CD4-positive, alpha-beta T cell treated with Interleukin-4 for 1 hour (primary cell): Measurements from ENCODE around the gene ZNF189.

Experiments
- DNase-seq, 2 donors: peaks; one replicate each; pipeline ENCODE4 v3.0.0-alpha.2; 2020 to 2022

ZNF189 gene

DNA sequence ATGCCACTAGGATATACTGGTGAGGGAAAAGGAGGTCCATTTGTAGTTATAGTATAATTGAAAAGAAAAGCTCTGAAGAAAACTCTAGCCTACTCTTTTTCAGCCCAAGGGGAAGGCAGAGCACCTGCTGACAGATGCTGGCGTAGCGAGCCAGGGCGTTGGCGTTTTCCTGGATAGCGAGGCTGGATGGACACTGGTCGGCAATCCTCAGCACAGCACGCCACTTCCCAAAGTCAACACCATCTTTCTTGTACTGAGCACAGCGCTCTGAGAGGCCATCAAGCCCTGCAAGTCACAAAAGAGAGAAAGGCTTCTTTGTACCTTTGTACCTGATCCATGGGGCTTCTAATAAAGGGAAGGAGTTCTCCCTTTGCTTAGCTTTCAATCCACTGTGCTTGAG is 28.7 kb downstream of the ZNF189 start:
- DNase-seq = no peak

GRCh38 chr9:101427957-101428655 is 29.5 kb downstream of the ZNF189 start:
- DNase-seq = no peak

DNA sequence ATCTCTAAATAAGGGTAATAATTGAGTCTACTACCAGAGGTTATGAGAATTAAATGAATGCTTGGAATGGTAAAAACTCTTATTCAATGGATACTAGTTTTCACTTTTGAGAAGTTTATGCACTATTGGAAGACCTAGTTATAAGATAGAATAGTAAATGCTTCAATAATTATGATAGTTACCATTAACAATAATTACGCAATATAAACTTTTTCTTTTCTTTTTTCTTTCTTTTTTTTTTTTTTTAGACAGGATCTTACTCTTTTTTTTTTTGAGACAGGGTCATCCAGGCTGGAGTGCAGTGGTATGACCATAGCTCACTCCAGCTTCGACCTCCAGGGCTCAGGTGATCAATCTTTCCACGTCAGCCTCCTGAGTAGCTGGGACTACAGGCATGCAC is 30.3 kb downstream of the ZNF189 start:
- DNase-seq = no peak

GRCh38 chr9:101429736-101430135 is 31.1 kb downstream of the ZNF189 start:
- no peak for DNase-seq

- DNase-seq = no peak
These were observed 33.5 kb downstream of the ZNF189 start for GRCh38 chr9:101432171-101432570.

- no peak for DNase-seq
These were observed 34.1 kb downstream of the ZNF189 start for GRCh38 chr9:101432740-101433139.

DNA sequence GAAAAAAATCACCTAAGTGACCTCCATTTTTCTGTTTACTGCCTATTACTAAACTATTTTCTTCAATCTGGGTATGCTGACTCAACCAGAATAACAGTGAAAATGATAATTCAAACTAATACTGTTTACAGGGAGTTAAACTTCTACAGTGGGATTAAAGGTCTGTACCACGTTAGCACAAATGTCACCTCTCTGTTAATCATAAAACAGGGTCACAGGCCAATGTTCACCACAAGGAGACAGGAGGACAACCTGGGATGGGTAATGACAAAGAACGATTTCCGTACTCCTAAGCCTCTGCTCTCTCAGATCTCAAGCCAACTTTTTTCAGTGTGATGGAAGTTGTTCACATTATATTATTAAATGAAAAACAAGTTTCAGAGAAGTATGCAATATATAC is 34.6 kb downstream of the ZNF189 start:
- no peak for DNase-seq

- no peak for DNase-seq
These were observed 36.3 kb downstream of the ZNF189 start for GRCh38 chr9:101434998-101435397.

DNA sequence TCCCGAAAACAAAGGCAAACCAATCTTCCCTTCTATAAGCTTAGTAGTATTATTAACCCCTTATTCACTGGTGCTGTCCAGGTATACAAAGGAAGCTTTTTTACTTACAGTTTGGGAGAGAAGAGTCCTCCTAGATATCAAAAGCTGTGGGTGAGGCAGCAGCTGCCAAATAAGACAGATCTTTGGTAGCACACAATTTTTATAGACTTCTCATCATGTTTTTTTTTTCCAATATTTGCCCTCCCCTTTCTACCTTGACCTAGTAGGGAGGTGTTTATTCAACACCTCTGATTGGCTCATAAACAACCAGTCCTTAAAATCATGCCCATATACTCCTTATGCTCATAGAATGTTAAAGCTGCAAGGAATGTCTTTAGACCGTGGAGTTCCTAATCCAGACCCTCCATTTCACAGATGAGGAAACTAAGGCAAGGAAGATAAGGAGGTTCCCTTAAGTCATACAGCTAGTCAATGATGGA is 37.0 kb downstream of the ZNF189 start, which contains the start of gene ALDOB:
TSS of gene ALDOB (minus strand) at position 174 of the 479 bp plus-strand sequence. CDS start 4,887 bp downstream, outside the sequence.
- no peak for DNase-seq

DNA sequence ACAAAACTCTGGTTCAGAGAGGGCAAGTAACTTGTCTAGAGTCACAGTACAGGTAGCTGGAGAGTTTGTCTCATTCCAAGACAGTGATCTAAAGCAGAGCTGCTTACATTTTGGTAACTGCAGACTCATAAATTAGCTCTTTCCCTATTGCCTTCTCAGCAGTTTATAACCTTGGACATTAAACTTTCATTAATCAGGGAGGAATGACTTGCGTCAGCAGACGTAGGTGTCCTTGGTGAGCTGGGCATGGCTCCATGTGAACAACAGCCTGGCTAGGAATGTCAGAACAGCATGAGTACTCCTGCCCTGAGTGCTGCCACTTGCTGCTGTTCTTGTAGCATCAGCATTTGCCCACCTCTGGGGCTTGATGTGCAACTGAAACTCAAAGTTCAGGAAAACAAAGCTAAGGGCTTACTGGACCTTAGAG is 39.2 kb downstream of the ZNF189 start:
- no peak for DNase-seq

DNA sequence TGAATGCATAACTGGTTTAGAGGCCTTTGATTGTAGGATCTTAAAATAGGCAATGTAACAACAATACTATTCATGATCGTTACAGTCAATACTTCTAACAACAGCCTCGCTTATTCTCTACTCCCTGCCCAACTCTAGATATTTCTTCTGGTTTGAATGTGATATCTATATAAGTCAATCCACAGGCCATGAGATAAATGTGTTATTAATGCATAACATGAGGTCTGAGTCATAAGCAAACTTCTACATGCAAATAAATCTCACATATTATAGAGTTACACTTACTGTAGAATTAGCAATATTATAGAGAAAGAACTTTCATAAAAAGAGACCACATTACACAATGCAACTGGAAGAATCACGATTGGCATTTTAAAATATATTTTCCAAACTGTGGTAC is 39.9 kb downstream of the ZNF189 start:
- DNase-seq = no peak

- DNase-seq = no peak
These were observed 42.1 kb downstream of the ZNF189 start for GRCh38 chr9:101440714-101441230.

DNA sequence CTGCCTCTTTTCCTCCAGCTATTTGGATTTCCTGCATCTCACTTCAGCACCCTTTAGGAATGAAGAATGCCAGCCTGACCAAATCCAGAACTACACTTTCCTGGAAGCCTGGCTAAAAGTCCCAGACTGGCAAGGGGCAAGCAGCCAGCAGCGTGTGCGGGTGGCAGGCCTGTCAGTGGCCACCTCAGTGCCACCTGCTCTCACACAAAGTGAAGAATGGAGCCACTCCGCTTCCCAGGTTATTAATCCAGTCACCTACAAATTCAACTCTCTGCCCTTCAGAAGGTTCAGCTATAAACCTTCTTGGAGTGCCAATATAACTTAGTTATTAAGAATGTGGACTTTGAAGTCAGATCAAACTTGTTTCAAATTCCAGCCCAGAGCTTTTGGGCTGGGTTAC is 43.7 kb downstream of the ZNF189 start:
- DNase-seq = no peak

DNA sequence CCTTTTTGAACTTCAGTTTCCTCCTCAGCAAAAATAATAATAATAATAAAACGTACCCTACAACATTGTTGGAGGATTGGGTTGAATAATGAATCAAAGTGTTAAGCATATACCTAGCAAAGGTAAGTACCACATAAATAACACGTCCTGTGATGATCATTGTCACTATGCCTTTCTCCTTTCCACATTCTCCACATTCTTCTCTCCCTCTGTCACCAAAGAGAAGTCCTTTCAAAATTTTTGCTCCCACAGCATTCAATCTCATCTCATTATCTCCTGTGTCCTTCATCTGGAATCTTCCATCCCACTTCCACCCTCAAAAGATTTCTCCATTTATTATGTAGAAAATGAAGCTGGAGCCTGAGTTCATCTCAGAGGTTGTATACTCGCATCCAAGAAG is 44.1 kb downstream of the ZNF189 start:
- DNase-seq = no peak

- DNase-seq = no peak
These were observed 44.7 kb downstream of the ZNF189 start for GRCh38 chr9:101443364-101443771.

- DNase-seq = no peak
These were observed 46.8 kb downstream of the ZNF189 start for GRCh38 chr9:101445353-101446029.

DNA sequence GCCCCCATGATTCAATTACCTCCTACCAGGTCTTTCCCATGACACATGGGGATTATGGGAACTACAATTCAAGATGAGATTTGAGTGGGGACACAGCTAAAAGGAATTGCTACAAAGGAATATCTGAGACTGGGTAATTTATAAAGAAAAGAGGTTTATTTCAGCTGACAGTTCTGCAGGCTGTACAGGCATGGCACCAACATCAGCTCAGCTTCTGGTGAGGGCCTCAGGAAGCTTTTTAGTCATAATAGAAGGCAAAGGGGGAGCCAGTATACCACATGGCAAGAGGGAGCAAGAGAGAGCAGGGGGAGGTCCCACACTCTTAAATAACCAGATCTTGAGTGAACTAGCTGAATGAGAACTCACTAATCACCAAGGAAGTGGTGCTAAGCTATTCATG is 48.1 kb downstream of the ZNF189 start:
- no peak for DNase-seq

DNA sequence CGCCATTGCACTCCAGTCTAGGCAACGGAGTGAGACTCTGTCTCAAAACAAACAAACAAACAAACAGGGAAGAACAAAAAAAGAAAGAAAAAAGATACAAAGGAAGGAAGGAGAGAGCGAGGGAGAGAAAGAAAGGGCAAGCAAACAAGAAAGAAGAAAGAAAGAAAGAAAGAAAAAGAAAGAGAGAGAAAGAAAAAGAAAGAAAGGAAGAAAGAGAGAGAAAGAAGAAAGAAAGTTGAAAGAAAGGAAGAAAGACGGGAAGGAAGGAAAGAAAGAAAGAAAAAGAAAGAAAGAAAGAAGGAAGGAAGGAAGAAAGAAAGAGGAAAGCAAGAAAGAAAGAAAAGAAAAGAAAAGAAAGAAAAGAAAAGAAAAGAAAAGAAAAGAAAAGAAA is 50.0 kb downstream of the ZNF189 start:
- no peak for DNase-seq

DNA sequence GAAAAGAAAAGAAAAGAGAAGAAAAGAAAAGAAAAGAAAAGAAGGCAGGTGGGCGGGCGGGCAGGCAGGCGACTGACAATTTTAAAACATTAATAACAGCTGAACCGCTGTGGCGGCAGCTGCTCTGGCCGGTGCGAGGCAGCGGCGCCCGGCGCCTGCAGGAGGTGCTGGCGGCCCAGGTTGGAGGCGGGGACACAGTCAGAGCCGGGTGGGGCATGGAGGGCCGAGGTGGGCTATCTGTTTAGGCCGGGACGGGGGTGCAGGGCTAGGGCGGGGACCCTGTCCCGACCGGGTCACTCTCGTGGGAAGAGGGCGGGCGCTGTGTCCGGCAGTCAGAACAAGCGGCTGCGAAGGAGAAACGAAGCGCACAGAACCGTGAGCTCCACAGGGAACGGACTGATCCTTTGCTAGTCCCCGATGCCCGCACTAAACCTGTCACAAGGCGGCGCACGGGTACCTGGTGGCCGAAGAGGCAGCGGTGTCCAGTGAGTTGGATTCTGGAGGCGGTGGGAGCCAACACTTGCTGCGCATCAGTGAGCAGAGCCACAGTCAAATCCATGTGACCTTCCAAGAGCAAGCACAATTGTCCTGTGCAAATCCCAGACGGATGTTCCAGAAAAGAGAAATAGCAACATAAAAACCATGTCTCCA is 50.5 kb downstream of the ZNF189 start:
- peak; percentile 39 to 40 for DNase-seq

DNA sequence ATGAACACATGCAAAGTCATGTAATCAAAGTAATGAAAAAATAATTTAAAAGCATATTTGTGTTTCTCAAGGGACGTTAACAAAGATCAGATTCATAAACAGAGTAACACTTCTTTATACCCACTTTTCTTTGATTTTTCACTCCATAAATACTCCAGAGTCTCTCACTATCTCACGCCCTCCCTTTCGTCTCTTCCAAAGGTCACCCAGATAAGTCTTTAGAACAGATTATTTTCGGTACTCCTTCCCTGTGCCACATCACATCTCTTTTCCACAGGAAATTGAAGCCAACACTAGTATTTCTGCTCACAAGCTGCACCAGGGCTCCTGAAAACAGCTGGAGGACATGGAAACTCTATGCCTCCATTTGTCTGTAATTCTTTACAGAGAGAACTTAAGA is 52.3 kb downstream of the ZNF189 start:
- no peak for DNase-seq

DNA sequence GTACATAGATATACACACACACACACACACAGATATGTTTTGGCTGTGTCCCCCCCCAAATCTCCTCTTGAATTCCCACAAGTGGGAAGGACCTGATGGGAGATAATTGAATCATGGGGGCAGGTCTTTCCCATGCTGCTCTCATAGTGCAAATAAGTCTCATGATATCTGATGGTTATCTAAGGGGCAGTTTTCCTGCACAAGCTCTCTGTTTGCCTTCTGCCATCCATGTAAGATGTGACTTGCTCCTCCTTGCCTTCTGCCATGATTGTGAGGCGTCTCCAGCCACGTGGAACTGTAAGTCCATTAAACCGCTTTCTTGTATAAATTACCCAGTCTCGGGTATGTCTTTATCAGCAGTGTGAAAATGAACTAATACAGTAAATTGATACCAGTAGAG is 52.8 kb downstream of the ZNF189 start:
- DNase-seq = no peak

DNA sequence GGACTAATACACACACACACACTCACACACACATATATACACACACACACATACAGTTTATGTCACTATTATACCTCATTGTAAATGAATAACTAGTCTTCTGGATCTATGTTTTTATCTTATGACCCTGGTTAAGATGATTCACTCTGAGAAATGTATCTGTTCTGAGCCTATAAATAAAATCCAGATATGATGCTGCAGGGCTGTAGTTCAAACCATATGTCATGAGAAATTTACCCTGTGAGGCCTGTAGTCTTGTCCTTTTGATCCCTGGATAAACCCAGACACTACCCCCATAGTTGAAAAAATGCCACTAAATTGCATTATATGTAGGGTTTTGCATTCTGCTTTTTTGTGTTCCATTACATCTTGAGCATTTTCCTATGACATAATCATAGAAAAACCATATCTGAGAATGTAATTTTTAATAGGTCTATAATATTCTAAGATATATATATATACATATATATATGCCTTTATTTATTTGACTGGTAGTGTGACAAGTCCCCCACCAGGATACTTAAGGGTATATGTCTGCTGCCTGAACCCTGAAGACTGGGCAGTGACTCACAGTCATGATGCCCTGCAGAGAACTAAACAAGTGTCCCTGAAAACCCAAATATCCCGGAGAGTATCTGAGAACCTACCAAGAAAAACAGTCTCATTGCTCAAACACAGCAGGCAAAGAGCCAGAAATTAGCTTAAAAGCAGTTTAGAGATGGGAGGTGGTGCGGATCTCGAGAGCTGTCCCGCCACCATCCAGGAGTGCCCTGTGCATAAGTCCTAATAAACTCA is 55.3 kb downstream of the ZNF189 start:
- no peak for DNase-seq
